ENCODE results near the gene KRTAP10-10.
A peak's percentile ranks its signal among the peaks of the same experiment; 100 is the strongest.
"Not testable (repeated sequence)": the region's sequence is repeated elsewhere in the genome, so short reads cannot be mapped to it uniquely, and the experiment has no call there.

Gene KRTAP10-10

DNA sequence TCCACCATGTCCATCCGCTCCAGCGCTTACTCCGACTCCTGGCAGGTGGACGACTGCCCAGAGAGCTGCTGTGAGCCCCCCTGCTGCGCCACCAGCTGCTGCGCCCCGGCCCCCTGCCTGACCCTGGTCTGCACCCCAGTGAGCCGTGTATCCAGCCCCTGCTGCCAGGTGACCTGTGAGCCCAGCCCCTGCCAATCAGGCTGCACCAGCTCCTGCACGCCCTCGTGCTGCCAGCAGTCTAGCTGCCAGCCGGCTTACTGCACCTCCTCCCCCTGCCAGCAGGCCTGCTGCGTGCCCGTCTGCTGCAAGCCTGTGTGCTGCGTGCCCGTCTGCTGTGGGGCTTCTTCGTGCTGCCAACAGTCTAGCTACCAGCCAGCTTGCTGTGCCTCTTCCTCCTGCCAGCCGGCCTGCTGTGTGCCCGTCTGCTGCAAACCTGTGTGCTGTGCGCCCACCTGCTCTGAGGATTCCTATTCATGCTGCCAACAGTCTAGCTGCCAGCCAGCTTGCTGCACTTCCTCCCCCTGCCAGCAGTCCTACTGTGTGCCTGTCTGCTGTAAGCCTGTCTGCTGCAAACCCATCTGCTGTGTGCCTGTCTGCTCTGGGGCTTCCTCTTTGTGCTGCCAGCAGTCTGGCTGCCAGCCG lies 9.9 kb upstream of the KRTAP10-10 start:
- DNase-seq, result not testable (repeated sequence)

GRCh38 chr21:44627831-44628233 lies 9.3 kb upstream of the KRTAP10-10 start:
- not testable (repeated sequence) for DNase-seq

GRCh38 chr21:44628707-44629391 lies 8.3 kb upstream of the KRTAP10-10 start:
- DNase-seq, result no peak

DNA sequence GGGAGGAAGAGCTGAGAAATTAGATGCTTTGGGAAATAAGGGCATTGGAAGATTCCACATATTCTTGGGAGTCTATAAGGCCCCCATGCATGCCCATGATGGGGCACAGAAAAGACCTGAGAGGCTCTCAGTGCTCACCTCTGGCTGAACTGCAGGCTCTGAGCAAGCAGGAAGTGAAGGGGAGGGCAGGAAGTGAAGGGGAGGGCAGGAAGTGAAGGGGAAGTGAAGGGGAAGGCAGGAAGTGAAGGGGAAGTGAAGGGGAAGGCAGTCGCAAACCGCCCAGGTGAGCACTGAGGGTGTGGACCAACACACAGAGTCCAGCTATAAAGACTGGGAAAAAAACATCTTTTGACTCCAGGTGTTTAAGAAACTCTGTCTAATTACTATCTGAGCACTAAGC lies 6.7 kb upstream of the KRTAP10-10 start:
- DNase-seq, result no peak

- DNase-seq, result no peak
Measured at GRCh38 chr21:44632067-44632466, 5.1 kb upstream of the KRTAP10-10 start.

- no peak for DNase-seq
Measured at GRCh38 chr21:44636209-44637017, 743 bp upstream of the KRTAP10-10 start.

DNA sequence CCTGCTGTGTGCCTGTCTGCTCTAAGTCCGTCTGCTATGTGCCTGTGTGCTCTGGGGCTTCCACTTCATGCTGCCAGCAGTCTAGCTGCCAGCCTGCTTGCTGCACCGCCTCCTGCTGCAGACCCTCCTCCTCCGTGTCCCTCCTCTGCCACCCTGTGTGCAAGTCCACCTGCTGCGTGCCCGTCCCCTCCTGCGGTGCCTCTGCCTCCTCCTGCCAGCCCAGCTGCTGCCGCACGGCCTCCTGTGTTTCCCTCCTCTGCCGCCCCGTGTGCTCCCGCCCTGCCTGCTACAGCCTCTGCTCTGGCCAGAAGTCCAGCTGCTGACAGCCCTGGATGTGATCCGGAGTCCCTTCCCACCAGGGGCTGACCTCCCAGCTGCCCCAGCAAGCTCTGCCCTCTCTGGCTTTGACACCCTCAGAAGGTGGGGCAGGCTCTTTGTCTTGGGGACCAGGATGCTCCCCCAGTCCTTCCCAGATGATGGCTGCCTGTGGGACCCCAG lies 744 bp downstream of the KRTAP10-10 start:
- not testable (repeated sequence) for DNase-seq

DNA sequence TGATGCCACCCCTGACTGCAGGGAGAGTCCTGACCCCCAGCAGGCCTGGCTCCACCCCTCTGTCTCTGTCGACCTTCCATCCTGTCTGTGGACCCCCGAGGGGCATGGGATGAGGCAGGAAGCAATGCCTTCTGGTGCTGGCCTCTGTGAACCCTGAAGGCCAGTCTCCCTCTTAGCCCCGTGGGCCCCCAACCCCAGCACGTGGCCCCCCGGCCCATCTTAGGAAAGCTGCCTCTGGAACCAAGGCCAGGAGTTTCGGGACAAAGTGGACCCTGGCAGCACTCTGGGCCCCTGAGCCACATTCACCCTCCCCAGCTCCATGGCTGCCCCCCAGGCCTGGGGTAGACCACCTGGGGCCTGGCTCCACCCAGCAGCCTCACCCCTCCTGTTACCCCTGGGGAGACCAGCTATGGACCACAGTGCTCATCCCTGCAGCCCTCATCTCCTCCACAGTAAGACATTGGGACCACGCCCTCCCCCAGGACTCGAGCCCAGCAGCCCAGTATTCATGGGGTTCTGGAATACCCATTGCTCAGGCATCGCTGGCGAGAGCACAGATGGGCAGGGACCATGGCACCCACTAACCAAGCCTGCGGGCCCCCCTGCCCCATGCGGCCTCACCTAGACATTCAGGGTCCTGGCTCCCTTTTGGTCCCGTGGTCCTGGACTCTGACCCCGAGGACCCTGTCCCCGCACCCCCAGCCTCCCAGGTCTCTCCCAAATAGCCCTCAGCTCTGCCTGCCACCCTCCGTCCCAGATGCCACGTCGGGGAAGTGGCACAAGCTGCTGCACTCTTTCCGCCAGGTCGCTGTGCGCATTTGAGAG lies 1.6 kb downstream of the KRTAP10-10 start:
- DNase-seq, result not testable (repeated sequence)

DNA sequence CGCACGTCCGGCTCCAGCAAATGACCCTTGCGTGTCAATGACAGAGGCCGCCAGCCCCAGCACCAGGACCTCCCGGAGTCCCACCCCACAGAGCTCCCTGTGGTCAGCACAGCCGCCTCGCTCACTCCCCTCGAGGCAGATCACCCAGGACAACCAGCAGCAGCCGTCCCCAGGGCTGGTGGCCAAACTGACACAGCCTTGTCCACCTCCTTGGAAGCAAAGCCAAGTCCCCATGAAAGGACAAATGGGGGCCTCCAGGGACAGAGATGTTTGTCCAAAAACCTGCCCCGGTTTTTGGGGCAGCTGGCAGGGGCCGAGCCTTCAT lies 2.1 kb downstream of the KRTAP10-10 start:
- DNase-seq, result no peak

DNA sequence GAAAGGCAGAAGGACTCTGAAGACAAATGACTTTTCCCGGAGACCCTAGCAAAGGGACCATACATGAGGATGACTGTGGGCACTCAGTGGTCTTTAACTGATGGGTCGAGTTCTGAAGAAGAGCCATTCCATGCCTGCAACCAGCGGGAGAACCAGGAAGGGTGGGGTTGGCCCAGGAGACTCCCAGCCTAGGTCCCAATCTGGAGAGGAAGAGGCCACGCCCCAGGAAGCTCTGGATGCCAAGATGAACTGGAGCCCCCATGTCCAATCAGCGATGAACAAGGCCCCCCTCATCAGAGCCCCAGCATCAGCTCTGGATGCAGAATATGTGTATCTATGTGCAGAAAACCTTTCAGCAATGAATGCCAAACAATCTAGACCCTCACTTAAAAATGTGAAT lies 3.6 kb downstream of the KRTAP10-10 start:
- DNase-seq, result no peak

DNA sequence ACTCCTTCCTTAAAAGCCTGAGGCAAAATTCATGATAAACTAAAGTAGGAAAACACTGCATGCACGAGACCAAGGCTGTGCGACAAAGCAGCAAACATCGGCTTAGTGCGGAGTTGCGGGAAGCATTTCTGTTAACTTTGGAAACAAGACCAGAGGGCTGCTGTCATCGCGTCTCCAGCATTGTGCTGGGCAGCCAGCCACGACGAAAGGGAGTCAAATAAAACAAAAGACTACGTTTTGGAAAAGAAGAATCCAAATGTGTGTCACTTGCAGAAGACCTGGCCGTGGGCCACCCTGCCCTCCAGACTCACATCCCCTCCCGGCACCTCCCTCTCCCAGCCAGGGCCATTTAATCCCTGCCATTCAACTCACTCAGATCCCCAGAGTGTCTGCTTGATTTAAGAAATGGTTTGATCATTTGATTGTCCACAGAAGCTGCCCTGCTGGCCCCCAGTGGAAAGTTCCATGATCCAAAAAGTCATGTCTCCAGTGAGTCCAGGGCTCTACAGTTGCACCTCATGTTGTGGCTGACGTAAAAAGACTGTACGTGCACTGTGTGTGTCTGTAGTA lies 6.7 kb downstream of the KRTAP10-10 start:
- DNase-seq, result no peak

GRCh38 chr21:44644878-44645277 lies 7.7 kb downstream of the KRTAP10-10 start:
- DNase-seq, result no peak

GRCh38 chr21:44646366-44647221 lies 9.4 kb downstream of the KRTAP10-10 start, which contains the start of gene KRTAP10-11:
Gene KRTAP10-11, plus strand, starts transcription at chr21:44646414. Its CDS starts 45 bp downstream, at chr21:44646459.
- DNase-seq, result not testable (repeated sequence)

DNA sequence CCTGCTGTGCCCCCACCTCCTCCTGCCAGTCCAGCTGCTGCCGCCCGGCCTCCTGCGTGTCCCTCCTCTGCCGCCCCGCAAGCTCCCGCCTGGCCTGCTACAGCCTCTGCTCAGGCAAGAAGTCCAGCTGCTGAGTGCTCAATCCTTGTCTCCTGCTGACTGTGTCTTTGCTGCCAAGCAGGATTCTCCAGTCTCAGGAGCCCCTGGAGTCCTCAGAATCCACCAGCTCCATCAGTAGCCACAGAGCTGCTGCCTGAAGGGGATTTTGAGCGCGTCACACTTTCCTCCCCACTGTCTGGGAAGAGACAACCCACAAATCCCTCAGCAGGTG lies 10.0 kb downstream of the KRTAP10-10 start:
- peak; percentile 23 for DNase-seq

DNA sequence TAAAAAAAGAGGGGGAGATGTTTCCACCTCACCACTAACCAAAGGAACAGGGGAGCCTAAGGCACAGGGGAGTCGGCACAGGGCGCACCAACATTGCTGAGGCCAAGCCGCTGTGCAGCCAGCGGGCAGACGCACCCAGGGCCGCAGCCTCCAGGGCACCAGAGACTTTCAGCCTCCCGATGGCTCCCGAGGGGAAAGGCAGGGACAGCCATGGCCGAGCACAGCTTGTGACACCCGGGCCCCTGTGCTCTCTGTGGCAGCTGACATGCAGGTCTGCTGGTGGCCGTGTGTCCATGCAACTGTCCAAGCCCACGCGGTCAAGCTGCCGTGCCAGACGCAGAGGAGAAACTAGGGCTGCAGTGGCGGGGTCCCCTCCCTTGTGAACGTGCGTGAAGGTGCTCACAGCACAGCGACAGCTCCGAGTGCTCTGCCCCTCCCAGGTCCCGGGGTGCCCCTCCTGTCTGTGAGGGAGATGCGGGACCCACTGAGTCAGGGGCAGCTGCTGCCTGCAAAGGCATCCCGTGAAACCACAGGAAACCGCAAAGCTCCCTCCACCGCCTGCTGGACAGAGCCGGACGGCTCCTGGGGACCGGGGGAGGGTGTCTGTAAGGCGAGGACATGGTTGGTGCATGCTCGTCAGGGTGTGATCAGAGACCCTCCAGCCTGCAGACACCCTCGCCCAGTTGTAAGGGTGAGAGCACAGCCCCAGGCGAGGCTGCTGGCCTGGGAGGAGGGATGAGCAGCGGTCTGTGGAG lies 11.6 kb downstream of the KRTAP10-10 start:
- DNase-seq, result no peak

DNA sequence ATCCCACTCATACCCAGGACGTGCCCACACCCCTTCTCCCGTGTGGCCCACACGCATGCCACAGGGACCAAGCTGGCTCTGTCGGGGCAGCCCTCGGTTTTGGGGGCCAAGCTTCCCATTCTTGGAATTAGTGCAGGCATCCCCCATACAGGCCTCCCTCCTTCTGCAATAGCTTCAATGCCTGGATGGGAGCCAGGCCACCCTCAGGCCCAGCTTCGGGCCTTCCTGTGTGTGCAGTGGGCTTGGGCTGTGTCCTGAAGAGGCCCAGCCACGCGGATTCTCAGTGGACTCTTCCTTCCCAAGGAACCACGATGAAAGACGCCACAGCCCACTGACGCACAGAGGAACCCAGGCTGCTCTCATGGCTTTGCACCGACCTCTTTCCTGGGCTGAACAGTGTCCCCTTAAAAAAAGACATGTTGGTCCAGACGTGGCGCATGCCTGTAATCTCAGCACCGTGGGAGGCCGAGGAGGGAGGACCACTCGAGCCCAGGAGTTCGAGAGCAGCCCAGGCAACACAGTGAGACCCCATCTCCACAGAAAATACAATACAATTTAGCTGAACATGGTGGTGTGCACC lies 12.5 kb downstream of the KRTAP10-10 start:
- DNase-seq, result no peak

GRCh38 chr21:44650265-44650972 lies 13.3 kb downstream of the KRTAP10-10 start:
- DNase-seq, result no peak

DNA sequence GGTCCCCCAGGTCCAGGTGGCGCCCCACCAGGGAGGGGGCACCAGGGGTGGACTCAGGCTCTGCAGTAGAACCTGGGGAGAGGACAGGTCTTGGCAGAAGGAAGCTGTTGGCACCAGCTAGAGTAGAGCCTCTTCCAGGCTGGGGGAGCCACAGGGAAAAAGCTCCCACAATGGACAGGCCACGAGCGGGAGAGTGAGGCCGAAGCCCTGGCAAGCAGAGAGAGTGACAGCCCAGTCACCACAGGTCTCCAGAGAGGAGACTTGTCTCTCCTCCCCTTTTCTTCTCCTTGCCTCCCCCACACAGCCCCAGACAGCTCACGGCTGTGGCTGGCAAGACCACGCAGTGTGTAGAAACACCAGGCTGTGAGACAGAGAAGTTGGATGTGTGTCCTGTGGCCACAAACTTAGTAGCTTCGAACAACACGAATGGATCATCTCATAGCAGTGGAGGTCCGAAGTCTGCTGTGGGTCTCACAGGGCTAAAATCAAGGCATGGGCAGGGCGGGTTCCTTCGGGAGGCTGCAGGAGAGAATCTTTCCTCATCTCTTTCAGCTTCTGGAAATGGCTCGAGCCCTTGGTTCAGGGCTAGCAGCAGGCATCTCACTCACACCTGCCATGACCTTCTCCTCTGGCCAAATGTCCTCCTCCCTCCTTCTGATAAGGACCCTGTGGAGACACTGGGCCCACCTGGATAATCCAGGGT lies 14.0 kb downstream of the KRTAP10-10 start:
- DNase-seq, result no peak

DNA sequence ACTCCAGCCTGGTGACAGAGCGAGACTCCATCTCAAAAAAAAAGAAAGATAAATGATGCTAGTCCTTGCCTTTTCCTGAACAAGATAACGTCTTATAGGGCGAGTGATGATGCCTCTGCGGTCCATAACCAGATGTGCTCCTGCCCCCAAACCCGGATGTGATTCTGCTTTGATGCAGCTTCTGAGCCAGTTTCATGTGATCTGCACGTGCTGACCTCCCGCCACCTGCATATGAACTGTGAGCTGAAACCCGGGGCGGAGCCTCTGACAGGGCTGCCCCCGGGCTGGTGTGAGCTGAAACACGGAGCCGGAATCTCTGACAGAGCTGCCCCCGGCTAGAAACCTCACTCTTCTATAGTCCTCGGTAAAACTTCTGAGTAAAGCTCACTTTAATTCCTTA lies 16.0 kb downstream of the KRTAP10-10 start:
- no peak for DNase-seq

Data from NCI-H524 treated with DMSO at 0.1 percent for 48 hours (cell line).